ENCODE measurements around the gene RLF. TPM values are rescaled to one million over a fixed set of nuclear protein-coding genes. Genes with fewer than 3 reads are reported as not detected.

RLF gene
- total and polyA plus RNA-seq, 2 donors = 10.8 to 22.4 TPM

- no peak overlapping the region for H3K27ac ChIP-seq (ENCODE audit: low read depth in 1 of 2, low read length in 1 of 2)
- no peak for DNase-seq (ENCODE audit: low read depth in 6 of 9, low spot score in 9 of 9)
- H3K4me3 ChIP-seq (ENCODE audit: low read length in 2 of 2) = no peak overlapping the region
- no peaks in the 10 kb centered on the region for H3K4me1 ChIP-seq (ENCODE audit: control insufficient read depth in 2 of 2, insufficient read depth in 2 of 2, low read length in 2 of 2)
- WGBS = 93% methylated on average over 21 of the region's 21 CpGs
- H3K27me3 ChIP-seq (ENCODE audit: control insufficient read depth in 2 of 2, insufficient read depth in 1 of 2, low read length in 1 of 2) = peaks cover 0 to 38% of the 10 kb centered on the region in 2 donors
- peaks cover 0 to 9% of the 10 kb centered on the region in 2 donors for H3K9me3 ChIP-seq (ENCODE audit: control insufficient read depth in 2 of 2, insufficient read depth in 1 of 2, low read length in 1 of 2)
- H3K36me3 ChIP-seq (ENCODE audit: control insufficient read depth in 2 of 2, insufficient read depth in 2 of 2, low read length in 1 of 2) = no peaks in the 10 kb centered on the region
Observed at GRCh38 chr1:40133312-40133665, 27.9 kb upstream of the RLF start.

- DNase-seq (ENCODE audit: low read depth in 6 of 9, low spot score in 9 of 9) = no peak
- 80% methylated on average over 2 of the region's 2 CpGs for WGBS
- peaks cover 0 to 38% of the 10 kb centered on the region in 2 donors for H3K27me3 ChIP-seq (ENCODE audit: control insufficient read depth in 2 of 2, insufficient read depth in 1 of 2, low read length in 1 of 2)
Observed at GRCh38 chr1:40133839-40134238, 27.3 kb upstream of the RLF start.

GRCh38 chr1:40140211-40140973 lies 20.8 kb upstream of the RLF start:
- no peaks in the 10 kb centered on the region for H3K9me3 ChIP-seq (ENCODE audit: control insufficient read depth in 2 of 2, insufficient read depth in 1 of 2, low read length in 1 of 2)
- no peak overlapping the region for H3K4me3 ChIP-seq (ENCODE audit: low read length in 2 of 2)
- no peak for DNase-seq (ENCODE audit: low read depth in 6 of 9, low spot score in 9 of 9)
- no peak overlapping the region for H3K27ac ChIP-seq (ENCODE audit: low read depth in 1 of 2, low read length in 1 of 2)
- H3K36me3 ChIP-seq (ENCODE audit: control insufficient read depth in 2 of 2, insufficient read depth in 2 of 2, low read length in 1 of 2) = no peaks in the 10 kb centered on the region
- peaks cover 0 to 15% of the 10 kb centered on the region in 2 donors for H3K27me3 ChIP-seq (ENCODE audit: control insufficient read depth in 2 of 2, insufficient read depth in 1 of 2, low read length in 1 of 2)
- WGBS = 95% methylated on average over 7 of the region's 7 CpGs
- H3K4me1 ChIP-seq (ENCODE audit: control insufficient read depth in 2 of 2, insufficient read depth in 2 of 2, low read length in 2 of 2) = no peaks in the 10 kb centered on the region

More at GRCh38 chr1:40133839-40134238, 27.3 kb upstream of the RLF start:
- Histone ChIP-seq H3K4me3 (ENCODE audit: low read length in 2 of 2) (no peak overlapping the region), H3K36me3 (ENCODE audit: control insufficient read depth in 2 of 2, insufficient read depth in 2 of 2, low read length in 1 of 2) (no peaks in the 10 kb centered on the region), H3K4me1 (ENCODE audit: control insufficient read depth in 2 of 2, insufficient read depth in 2 of 2, low read length in 2 of 2) (no peaks in the 10 kb centered on the region), H3K9me3 (ENCODE audit: control insufficient read depth in 2 of 2, insufficient read depth in 1 of 2, low read length in 1 of 2) (peaks cover 0 to 9% of the 10 kb centered on the region in 2 donors), H3K27ac (ENCODE audit: low read depth in 1 of 2, low read length in 1 of 2) (no peak overlapping the region)

GRCh38 chr1:40141878-40142535 lies 19.2 kb upstream of the RLF start:
- 87% methylated on average over 2 of the region's 2 CpGs for WGBS
- H3K4me1 ChIP-seq (ENCODE audit: control insufficient read depth in 2 of 2, insufficient read depth in 2 of 2, low read length in 2 of 2) = no peaks in the 10 kb centered on the region
- H3K27me3 ChIP-seq (ENCODE audit: control insufficient read depth in 2 of 2, insufficient read depth in 1 of 2, low read length in 1 of 2) = peaks cover under 1 to 13% of the 10 kb centered on the region in 2 donors

GRCh38 chr1:40143891-40144575 lies 17.2 kb upstream of the RLF start:
- peak in 8 of 9 donors; percentile 24 to 78 (median 58) for DNase-seq (ENCODE audit: low read depth in 6 of 9, low spot score in 9 of 9)
- peaks cover 2 to 15% of the 10 kb centered on the region in 2 donors for H3K27me3 ChIP-seq (ENCODE audit: control insufficient read depth in 2 of 2, insufficient read depth in 1 of 2, low read length in 1 of 2)
- 25% methylated on average over 7 of the region's 7 CpGs for WGBS
- no peaks in the 10 kb centered on the region for H3K36me3 ChIP-seq (ENCODE audit: control insufficient read depth in 2 of 2, insufficient read depth in 2 of 2, low read length in 1 of 2)
- no peaks in the 10 kb centered on the region for H3K4me1 ChIP-seq (ENCODE audit: control insufficient read depth in 2 of 2, insufficient read depth in 2 of 2, low read length in 2 of 2)
- H3K4me3 ChIP-seq (ENCODE audit: low read length in 2 of 2) = no peak overlapping the region
- no peak overlapping the region for H3K27ac ChIP-seq (ENCODE audit: low read depth in 1 of 2, low read length in 1 of 2)
- H3K9me3 ChIP-seq (ENCODE audit: control insufficient read depth in 2 of 2, insufficient read depth in 1 of 2, low read length in 1 of 2) = no peaks in the 10 kb centered on the region

More at GRCh38 chr1:40141878-40142535, 19.2 kb upstream of the RLF start:
- DNase-seq (ENCODE audit: low read depth in 6 of 9, low spot score in 9 of 9) = no peak
- H3K9me3 ChIP-seq (ENCODE audit: control insufficient read depth in 2 of 2, insufficient read depth in 1 of 2, low read length in 1 of 2) = no peaks in the 10 kb centered on the region
- H3K4me3 ChIP-seq (ENCODE audit: low read length in 2 of 2) = no peak overlapping the region
- no peaks in the 10 kb centered on the region for H3K36me3 ChIP-seq (ENCODE audit: control insufficient read depth in 2 of 2, insufficient read depth in 2 of 2, low read length in 1 of 2)
- H3K27ac ChIP-seq (ENCODE audit: low read depth in 1 of 2, low read length in 1 of 2) = no peak overlapping the region

- Histone ChIP-seq H3K27ac (ENCODE audit: low read depth in 1 of 2, low read length in 1 of 2) (no peak overlapping the region), H3K9me3 (ENCODE audit: control insufficient read depth in 2 of 2, insufficient read depth in 1 of 2, low read length in 1 of 2) (no peaks in the 10 kb centered on the region), H3K27me3 (ENCODE audit: control insufficient read depth in 2 of 2, insufficient read depth in 1 of 2, low read length in 1 of 2) (peaks cover 2% of the 10 kb centered on the region in 2 donors), H3K4me3 (ENCODE audit: low read length in 2 of 2) (no peak overlapping the region), H3K4me1 (ENCODE audit: control insufficient read depth in 2 of 2, insufficient read depth in 2 of 2, low read length in 2 of 2) (no peaks in the 10 kb centered on the region), H3K36me3 (ENCODE audit: control insufficient read depth in 2 of 2, insufficient read depth in 2 of 2, low read length in 1 of 2) (no peaks in the 10 kb centered on the region)
- no peak for DNase-seq (ENCODE audit: low read depth in 6 of 9, low spot score in 9 of 9)
- WGBS = 96% methylated on average over 6 of the region's 6 CpGs
Observed at GRCh38 chr1:40151457-40152079, 9.6 kb upstream of the RLF start.

GRCh38 chr1:40153073-40153770 lies 8.0 kb upstream of the RLF start:
- no peaks in the 10 kb centered on the region for H3K9me3 ChIP-seq (ENCODE audit: control insufficient read depth in 2 of 2, insufficient read depth in 1 of 2, low read length in 1 of 2)
- no peaks in the 10 kb centered on the region for H3K4me1 ChIP-seq (ENCODE audit: control insufficient read depth in 2 of 2, insufficient read depth in 2 of 2, low read length in 2 of 2)
- H3K27me3 ChIP-seq (ENCODE audit: control insufficient read depth in 2 of 2, insufficient read depth in 1 of 2, low read length in 1 of 2) = no peaks in the 10 kb centered on the region
- DNase-seq (ENCODE audit: low read depth in 6 of 9, low spot score in 9 of 9) = peak in 8 of 9 donors; percentile 25 to 77 (median 64)
- H3K4me3 ChIP-seq (ENCODE audit: low read length in 2 of 2) = no peak overlapping the region
- H3K36me3 ChIP-seq (ENCODE audit: control insufficient read depth in 2 of 2, insufficient read depth in 2 of 2, low read length in 1 of 2) = no peaks in the 10 kb centered on the region
- H3K27ac ChIP-seq (ENCODE audit: low read depth in 1 of 2, low read length in 1 of 2) = no peak overlapping the region
- under 1% methylated on average over 2 of the region's 2 CpGs for WGBS

- Histone ChIP-seq H3K36me3 (ENCODE audit: control insufficient read depth in 2 of 2, insufficient read depth in 2 of 2, low read length in 1 of 2) (no peaks in the 10 kb centered on the region), H3K27me3 (ENCODE audit: control insufficient read depth in 2 of 2, insufficient read depth in 1 of 2, low read length in 1 of 2) (no peaks in the 10 kb centered on the region), H3K4me1 (ENCODE audit: control insufficient read depth in 2 of 2, insufficient read depth in 2 of 2, low read length in 2 of 2) (no peaks in the 10 kb centered on the region), H3K4me3 (ENCODE audit: low read length in 2 of 2) (no peak overlapping the region), H3K9me3 (ENCODE audit: control insufficient read depth in 2 of 2, insufficient read depth in 1 of 2, low read length in 1 of 2) (no peaks in the 10 kb centered on the region), H3K27ac (ENCODE audit: low read depth in 1 of 2, low read length in 1 of 2) (no peak overlapping the region)
- no peak for DNase-seq (ENCODE audit: low read depth in 6 of 9, low spot score in 9 of 9)
- 98% methylated on average over 3 of the region's 3 CpGs for WGBS
Observed at GRCh38 chr1:40155135-40155534, 6.1 kb upstream of the RLF start.
